GM12892 (cell line): Measurements from ENCODE around the gene TACC3.

ENCODE experiments used
- POLR2A ChIP-seq: IDR thresholded peaks from 2 replicates; pipeline ENCODE4 v1.6.1; 2011; ENCODE audit warnings: low read depth, low read length, control low read depth
- POLR2AphosphoS5 ChIP-seq: IDR thresholded peaks from 2 replicates; pipeline ENCODE4 v1.6.1; 2011; ENCODE audit warnings: low read depth, low read length, control low read depth

- TF ChIP-seq POLR2AphosphoS5 (no peak), POLR2A (no peak)
Observed at GRCh38 chr4:1757836-1758235, 36.5 kb downstream of the TACC3 start.
